Measurements from ENCODE around the gene IGF2BP3.

DNA sequence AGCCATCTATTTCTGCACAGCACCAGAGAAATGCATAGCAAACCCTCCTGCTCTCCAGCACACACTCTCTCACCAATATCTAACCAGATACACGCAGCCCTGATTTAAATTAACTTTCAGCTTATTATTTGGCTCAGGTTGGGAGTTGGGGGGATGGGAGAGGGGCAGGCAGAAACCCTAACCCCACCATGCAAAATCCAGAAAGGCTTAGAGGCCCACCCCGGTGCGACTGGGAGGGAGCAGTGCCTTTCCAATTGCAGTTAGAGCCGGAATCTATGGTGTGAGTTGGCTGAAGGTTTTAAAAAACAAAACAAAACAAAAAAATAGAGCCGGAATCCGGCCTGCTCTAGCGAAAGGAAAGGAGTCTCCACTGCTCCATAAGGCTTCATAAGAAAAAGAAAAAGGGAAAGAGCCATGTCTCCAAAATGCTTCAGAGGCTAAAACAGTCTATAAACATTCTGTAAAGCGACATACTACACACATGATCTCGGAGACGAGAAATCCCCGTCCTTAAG, 2.9 kb downstream of the IGF2BP3 start:
- TF ChIP-seq CTCF (conservative IDR thresholded peaks at IDR 0.05) (no peak), EZH2 (IDR thresholded peaks at IDR 0.05; ENCODE audit: low read depth) (no peak)

Data from PC-9 (cell line).